CD4-positive, alpha-beta T cell treated with Interleukin-15 for 1 hour (primary cell): ENCODE results near the gene PCDHA1.

ENCODE experiments used
- DNase-seq: peaks from one replicate; pipeline ENCODE4 v3.0.0-alpha.2; 2020

PCDHA1 gene

DNA sequence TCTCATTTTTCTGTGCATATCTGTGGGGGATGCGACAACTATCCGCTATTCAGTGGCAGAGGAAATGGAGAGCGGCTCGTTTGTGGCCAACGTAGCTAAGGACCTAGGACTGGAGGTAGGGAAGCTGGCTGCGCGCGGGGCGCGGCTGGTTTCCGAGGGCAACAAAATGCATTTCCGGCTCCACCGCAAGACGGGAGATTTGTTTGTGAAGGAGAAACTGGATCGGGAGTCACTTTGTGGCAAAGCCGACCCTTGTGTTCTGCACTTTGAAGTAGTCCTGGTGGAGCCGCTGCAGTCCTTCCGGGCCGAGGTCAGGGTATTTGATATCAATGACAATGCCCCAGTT lies 265.6 kb downstream of the PCDHA1 start:
- no peak for DNase-seq
